Putamen (tissue), 1 donor: ENCODE measurements around the gene HEATR9.
"Not testable (repeated sequence)": the region's sequence is repeated elsewhere in the genome, so short reads cannot be mapped to it uniquely, and the experiment has no call there.

Experiments used
- DNase-seq: peaks from one replicate; pipeline ENCODE4 v3.0.0-alpha.2; 2016; ENCODE audit warnings: low spot score

HEATR9 gene, protein sequence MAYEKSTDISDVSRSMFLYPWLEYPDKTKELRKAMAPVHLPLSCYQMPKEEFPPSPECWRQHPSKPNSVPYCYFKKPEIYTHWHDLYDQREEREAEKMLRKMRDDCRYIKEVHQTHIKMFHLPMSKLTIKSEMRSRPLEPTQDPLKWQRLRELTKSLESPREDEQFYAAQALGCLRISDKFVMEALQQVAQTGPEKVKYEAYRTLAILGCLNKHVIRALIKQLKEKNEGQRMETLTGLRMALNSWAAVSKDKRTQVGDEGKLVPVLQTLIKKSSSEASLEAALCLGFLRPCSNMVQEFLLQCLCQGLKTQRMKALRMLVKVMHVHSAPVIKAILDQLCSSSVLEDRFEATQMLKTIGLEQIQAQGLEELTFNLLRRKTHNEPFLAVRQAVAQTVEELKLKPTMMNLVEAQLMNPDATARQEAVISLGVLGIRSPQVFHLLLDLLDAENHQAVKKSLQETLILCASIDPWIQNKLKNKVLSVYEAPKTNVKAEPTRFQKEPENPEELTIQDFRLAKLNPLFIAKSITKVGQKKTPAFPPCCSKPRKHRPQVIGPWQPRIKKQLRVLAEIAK

GRCh38 chr17:35868737-35869136 is at the start of gene HEATR9:
Gene HEATR9, minus strand, starts transcription at chr17:35868891. Its CDS starts 149 bp downstream, at chr17:35868742.
- no peak for DNase-seq

GRCh38 chr17:35917519-35918213 is 49.0 kb upstream of the HEATR9 start:
- DNase-seq = no peak

DNA sequence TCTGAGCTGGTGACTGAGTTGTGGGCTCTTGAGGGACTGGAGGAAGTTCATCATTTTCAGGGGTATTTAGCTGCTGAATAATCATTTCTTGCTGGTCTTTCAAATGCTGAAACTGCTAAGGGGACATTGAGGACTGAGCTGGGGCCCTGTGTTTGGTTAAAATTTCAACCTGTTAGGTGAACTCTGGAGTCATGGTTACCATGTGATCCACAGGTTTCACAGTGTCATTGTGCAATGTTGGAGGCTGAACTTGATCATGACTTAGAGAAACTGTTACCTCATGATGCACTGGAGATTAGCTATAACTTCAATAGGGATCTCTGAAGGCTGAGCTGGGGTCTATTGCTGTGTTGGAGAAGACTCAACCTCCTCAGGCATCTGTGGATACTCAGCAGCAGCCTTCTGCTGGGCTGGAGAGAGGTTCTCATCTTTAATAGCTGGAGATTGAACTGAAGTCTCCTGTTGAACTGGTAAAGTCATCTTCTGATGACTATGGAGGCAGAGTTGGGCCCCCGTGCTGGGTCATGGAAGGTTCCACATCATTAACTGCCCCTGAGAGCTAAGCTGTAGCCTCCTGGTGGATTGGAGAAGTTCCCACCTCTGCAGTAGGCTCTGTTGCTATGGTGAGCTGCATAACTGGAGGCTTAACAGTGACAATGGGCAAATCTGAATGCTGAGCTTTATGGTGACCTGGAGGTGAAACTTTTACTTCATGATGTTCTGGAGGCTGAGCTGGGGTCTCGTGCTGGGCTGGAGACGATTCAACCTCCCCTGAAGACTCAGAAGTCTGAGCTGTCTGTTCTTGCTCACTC is 46.7 kb upstream of the HEATR9 start:
- no peak for DNase-seq

- no peak for DNase-seq
Observed at GRCh38 chr17:35914354-35914753, 45.7 kb upstream of the HEATR9 start.

DNA sequence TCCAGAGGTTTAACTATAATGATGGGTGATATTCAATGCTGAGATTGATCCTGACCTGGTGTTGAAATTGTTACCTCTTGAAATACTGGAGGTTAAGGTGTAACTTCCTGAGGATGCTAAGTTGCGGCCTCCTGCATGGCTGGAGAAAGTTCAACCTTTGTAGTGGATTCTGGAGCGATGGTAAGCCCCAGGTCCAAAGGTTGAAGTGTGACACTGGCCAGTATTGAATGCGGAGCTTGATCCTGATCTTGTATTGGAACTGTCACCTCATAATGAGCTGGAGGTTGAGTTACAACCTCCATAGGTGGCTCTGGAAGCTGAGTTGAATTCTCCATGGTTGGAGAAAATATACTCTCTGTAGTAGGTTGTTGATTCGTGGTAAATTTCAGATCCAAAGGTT is 44.9 kb upstream of the HEATR9 start:
- no peak for DNase-seq

- no peak for DNase-seq
Observed at GRCh38 chr17:35912942-35913341, 44.3 kb upstream of the HEATR9 start.

DNA sequence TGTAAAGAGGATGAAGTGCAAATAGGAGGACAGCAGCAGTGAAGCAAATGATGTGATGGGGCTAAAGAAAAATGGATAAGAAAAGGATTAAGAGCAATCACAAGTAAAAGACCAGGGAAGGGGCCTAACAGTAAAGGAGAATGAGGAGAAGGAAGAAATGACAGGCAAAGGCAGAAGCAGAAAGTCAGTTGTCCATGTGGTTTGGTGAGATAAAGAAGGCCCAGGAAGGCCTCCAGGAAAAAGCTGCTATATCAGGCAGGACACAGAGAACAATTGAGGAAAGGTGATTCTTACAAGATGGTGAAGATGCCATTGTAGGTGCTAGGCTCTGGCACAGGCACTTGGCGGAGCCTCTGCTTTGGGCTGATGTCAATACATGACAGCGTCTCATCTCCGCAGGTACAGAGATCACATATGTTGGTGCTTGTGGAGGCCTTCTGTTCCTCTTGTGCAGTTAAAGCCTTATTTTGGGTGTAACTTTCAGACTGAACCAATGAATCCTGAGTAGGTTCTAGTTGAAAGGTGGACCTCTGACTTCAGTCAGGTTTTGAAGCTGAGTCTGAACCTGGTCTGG is 43.7 kb upstream of the HEATR9 start:
- DNase-seq = no peak

GRCh38 chr17:35909408-35909807 is 40.7 kb upstream of the HEATR9 start:
- DNase-seq = no peak

DNA sequence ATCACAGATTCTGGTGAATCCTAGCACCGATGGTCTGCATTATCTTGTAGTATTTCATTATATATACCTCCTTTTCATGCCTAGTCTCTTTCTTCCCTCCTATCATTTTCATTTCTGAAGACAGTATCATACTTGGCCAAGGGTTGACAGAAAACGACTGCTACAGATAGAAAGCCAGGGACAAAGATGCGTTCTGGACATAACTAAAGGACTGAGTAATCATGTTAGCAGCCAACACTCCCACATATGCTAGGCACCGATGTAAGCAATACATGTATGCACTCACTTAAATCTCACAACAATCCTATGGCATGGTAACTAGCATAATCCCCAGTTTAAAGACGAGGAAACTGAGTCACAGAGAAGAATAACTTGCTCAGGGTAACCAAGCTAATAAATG is 39.0 kb upstream of the HEATR9 start:
- no peak for DNase-seq

GRCh38 chr17:35906926-35907637 is 38.4 kb upstream of the HEATR9 start:
- DNase-seq = no peak

DNA sequence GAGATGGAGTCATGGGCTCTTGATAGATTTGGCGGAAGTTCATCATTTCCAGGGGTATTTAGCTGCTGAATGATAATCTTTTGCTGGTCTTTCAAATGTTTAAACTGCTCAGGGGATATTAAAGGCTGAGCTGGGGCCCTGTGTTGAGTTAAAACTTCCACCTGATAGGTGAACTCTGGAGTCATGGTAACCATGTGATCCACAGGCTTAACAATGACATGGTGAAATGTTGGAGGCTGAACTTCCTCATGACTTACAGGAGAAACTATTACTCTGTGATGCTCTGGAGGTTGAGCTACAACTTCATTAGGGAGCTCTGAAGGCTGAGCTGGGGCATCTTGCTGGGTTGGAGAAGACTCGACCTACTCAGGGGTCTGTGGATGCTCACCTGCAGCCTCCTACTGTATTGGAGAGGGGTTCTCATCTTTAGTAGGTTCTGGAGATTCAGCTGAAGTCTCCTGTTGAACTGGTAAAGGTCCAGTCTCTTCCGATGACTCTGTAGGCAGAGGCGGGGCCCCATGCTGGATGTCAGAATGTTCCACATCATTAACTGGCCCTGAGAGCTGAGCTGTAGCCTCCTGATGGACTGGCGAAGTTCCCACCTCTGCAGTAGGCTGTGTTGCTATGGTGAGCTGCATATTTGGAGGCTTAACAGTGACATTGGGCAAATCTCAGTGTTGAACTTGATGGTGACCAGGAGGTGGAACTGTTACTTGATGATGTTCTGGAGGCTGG is 37.7 kb upstream of the HEATR9 start:
- no peak for DNase-seq

DNA sequence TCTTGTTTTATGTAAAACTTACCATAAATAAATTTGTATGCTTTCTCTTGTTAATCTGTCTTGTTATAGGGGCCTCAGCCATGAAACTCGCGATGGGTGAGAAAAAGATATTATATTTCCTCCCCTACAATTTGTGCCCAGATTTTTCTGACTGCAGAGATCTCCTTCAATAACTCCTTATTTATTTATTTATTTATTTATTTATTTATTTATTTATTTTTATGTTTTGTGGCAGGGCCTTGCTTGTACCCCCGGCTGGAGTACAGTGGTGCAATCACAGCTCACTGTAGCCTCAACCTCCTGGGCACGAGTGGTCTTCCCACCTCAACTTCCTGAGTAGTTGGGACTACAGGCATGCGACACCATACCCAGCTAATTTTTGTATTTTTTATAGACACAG is 34.8 kb upstream of the HEATR9 start:
- DNase-seq = no peak

DNA sequence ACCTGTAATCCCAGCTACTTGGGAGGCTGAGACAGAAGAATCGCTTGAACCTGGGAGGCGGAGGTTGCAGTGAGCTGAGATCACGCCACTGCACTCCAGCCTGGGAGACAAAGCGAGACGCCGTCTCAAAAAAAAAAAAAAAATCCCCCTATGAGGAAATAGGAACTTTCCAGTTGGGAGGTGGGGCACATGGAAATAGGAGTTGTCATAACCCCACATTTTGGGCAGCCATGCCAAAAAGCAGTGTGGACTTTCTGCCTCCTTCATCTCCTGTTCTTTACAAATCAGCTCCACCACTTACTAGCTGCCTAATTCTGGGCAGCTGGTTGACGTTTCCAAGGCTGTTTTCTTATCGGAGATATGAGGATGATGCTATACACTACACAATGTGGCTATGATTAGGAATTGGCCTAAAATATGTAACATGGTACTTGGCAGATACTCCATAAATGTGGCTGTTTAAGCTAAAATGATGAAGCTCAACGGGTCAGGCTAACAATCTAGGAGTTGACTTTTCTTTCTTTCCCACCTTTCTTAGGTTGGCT is 33.0 kb upstream of the HEATR9 start:
- no peak for DNase-seq

- no peak for DNase-seq
Observed at GRCh38 chr17:35900708-35901480, 32.2 kb upstream of the HEATR9 start.

GRCh38 chr17:35900280-35900679 is 31.6 kb upstream of the HEATR9 start:
- DNase-seq = no peak

- no peak for DNase-seq
Observed at GRCh38 chr17:35898283-35899070, 29.8 kb upstream of the HEATR9 start.

- not testable (repeated sequence) for DNase-seq
Observed at GRCh38 chr17:35897772-35898171, 29.1 kb upstream of the HEATR9 start.
